NOMO-1 (cell line): Measurements from ENCODE around the gene CPN2.

ENCODE experiments used
- DNase-seq, 2 experiments: peaks; one replicate each; lab custom pipeline; 2025; ENCODE audit not compliant: unreplicated experiment in 2 of 2; lab: John Stamatoyannopoulos, UW

The CPN2 gene

DNA sequence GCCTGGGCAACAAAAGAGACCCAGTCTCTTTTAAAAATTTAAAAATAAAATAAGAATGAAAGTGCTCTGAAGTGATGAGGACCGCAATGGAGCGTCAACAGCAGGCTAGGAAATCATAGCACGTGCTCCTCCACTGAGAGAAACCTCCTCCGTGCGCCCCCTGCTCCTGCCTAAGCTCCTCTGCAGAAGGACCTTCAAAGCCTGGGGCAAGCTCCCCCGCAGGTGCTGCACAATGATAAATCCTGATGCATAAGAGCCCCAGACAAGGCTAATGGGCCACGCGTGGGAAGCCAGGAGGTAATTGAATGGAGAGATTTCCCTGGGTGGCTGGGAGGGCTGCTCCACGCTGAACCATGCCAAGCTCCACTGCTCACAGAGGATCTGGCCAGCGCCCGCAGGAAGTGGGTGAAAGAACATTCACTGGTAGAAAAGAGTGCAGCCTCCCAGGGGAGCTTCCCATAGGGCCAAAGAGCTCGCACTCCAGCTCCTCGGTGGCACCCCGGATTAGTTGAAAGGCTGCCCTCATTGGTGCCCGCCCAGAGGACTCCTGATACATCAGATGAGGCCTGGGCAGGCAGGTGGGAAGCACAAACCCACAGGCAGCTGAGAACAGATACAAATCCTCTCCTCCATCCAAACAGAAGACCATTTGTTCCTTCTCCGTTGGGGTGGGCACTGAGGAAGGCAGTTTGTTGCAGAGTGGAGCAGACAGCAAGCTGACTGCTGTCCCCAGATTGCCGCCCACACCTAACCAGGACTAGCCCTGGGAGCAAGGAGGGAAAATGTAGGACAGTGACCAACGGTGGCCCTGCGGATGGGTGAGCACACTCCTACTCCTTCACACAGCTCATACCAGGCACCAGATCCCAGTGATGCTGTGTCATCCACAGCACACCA lies 52.5 kb downstream of the CPN2 start:
- no peak for DNase-seq

DNA sequence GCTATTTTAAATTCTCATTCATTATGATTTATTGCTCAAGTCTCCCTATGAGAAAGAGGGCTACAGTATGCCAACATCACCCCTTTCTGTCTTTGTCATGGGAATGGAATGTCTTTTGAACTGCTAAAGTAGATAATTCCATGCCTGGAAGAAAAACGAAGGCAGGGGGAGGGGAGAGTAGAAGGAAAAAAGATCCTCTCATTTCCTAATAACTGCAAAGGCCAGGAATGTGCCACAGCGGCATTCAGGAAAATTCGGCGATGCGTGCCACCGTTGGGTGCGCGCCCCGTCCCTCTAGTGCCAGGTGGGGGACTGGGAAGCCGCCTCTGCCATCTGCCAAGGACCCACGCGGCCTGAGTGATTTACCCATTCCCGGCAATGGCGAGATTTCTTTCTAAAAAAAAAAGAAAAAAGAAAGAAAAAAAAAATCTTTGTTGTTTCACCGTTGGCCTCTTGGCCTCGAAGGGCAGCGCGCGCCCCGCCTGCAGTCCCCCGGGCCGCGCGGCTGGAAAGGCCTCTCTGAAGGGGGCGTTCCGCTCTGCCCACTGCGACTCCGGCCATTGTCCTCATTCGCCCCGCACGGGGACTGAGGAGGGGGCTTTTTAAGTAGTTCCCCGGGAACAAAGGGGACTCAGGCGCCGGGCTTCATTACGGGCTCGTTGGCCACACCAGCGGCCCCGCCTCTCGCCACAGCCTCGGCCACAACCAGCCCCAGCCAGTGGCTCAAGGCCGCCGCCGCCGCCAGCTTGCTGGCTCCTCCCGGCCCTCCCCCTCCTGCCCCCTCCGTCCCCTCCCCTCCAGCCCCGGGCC lies 54.5 kb downstream of the CPN2 start:
- DNase-seq = no peak

DNA sequence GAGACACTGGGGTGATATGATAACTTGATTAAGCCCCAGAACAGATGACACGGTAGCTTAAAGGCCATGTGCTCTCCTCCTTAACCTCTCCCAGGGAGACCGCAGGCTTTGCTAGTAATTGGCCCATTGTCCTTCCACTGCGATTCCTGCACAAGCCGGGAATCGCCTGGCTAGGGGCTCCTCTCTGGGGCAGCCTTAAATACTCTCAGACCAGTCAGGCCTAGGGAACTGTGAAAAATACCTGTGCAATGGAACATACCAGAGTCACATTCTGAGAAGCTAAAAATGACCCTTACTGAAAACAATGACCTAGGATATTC lies 56.3 kb downstream of the CPN2 start:
- DNase-seq = no peak

DNA sequence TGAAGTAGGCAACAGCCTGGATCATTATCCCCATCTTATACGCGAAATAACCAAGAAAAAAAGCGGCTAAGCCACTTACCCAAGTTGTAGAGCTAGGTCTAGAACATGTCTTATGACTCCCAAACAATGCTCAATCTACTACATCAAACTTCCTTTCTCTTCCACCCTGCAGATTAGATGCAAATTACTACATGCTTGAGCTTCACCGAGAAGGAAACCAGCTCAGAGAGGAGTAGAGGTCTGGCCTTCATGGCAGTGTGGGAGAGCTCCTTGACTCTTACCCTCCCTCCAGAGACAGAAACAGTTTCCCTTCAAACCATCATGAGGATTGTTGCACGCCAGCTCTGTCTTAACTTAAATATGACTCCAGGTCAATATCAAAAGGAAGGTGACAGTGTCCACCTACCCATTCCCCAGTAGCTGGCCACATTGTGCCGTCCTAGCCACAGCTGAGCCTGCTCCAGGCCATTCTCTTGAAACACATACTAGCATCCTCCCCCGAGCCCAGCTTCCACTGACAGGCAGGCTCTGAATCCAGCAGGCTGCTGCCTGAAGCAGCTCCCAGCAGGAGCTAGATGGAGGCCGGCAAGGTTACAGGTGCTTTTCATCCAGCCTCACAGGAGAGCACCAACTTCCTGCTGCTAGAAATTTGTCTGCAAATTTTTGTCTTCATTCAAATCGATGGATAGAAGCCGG lies 56.8 kb downstream of the CPN2 start:
- no peak for DNase-seq

DNA sequence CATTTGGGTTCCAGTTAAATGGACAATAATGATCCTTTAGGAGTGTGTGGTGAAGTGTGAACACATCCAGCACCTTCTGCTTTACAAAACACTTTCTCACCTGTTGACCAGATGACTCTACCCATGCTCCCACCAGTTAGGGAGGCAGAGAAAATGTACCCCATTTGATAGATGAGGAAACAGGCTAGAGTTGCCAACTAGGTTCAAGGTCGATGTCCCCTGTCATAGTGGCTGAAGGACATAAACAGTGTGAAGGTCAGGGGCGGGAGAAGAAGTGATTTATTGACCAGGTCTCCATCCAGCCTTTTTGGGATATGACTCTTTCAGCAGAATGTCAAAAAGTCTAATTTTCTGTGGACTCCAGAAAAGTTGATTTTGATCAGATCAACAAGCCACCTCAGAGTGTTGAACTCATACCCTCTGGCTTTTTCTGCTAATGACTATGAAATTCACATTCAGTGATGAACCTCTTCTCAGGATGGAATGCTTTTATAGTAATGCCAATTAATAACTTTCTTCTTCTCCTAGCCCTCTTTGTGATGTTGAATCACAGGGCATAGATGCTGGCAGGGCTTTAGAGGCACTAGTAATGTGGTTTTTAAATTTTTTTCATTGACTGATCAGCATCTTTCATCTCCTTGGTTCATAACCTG lies 57.5 kb downstream of the CPN2 start:
- no peak for DNase-seq

DNA sequence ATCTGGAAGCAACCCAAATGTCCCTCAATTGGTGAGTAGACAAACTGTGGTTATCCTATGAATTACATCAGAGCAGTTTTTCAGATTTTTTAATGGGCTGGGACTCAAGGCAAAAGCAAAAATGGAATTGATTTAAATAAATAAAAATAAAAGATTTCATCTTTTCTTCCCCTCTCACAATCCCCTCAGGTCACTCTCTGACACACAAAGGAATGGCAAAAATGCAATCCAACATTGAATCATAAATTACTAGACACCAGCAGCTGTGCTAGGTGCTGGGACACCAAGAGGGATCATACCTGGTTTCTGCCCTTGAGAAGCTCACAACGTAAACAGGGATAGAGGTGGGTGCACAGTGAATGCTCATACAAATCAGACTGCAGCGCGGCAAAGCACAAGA lies 58.8 kb downstream of the CPN2 start:
- no peak for DNase-seq
